ENCODE data around the gene RASGRF1.

RASGRF1 gene

DNA sequence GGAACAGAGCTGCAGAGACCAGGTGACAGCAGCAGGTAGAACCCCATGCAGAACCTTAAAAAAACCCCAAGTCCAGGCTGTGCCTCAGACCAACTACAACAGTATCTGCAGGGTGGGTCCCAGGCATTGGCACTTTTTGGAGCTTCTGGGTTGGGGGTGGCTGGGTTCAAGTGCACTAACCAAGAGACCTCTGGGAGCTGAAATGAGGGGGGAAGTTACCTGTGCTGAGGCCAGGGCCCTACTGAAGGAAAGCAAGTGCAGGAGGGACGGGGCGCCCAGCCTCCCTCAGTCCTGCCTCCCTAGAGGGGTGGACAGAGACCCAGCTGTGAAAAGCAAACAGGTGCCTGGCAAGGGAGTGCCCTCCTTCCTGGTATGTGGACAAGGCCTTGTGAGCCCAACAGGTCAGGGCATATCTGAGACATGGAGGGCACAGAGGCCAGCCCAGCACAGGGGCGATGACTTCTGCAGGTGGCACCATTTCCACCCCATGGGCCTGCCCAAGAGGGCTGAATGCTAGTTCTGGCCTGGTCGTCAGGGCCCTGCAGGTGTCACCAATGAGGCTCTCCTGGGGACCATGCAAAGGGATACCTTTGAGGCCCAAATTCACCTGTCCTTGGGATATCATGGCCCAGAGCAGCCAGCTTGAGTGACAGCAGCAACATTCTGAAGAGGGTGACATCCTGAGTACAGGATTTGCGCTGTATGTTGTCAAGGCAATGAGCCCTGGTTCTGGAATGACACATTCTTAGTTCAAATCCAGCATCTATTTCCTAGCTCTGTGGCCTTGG, 164.4 kb downstream of the RASGRF1 start:
- no peak for DNase-seq

DNA sequence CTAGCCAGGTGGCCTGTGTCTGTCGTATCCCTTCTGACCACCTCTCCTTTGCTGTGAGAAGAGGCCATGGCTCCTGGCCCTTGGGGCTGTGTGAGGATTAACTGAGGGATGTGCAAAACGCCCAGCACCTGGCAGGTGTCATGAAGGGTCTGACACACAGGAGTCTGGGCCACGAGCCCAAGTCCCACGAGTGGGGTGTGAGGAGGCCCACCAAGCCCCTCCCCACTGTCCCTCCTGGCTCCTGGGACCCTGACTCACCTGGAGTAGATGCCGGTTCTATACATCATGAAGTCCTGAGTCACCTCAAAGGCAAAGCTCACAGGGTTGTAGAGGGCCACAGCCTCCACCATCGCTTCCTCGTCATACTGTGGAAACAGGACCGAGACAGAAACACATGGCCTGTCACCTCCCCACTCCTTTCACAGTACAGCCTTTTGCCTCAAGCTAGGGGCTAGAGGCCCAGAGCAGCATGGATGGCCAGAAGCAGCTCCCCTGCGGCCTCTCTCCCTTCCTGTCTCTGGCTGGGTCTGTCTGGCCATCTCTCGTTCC, 165.4 kb downstream of the RASGRF1 start:
- DNase-seq, result no peak

DNA sequence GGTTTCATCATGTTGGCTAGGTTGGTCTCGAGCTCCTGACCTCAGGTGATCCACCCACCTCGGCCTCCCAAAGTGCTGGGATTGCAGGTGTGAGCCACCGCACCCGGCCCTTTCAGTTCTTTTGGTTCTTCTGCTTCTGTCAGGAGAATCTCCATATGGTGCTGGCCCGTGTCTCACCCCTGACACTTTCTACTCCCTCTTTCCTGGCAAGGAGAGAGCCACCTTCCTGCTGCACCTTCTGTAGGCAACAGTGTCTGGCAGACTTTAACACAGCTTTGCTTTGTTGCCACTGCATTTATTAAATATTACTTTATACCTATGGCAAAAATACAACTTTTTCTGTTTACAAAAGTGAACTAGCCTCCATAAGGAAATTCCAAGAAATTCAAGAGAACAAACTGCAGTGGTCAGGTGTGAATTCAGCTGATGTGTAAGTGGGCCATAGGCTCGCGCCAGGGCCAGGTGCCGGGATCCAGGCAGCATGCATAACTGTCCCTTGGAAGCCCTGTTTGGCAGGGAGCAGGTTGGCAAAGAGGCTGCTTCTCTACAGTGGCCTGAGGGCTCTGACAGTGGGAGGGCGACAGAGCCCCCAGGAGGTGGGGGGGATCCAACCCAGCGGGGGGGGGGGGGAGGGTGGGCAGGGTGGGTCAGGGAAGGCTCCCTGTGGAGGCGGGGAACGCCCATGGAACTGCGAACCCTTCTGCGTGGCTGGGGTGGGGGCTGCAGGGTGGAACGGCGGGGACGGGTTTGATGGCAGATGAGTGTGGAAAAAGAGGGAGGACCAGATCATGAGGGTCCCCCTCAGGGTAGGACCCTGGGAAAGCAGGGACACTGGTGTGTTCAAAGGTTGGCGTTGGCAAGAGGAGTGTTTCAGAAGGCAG, 166.9 kb downstream of the RASGRF1 start:
- no peak for DNase-seq

DNA sequence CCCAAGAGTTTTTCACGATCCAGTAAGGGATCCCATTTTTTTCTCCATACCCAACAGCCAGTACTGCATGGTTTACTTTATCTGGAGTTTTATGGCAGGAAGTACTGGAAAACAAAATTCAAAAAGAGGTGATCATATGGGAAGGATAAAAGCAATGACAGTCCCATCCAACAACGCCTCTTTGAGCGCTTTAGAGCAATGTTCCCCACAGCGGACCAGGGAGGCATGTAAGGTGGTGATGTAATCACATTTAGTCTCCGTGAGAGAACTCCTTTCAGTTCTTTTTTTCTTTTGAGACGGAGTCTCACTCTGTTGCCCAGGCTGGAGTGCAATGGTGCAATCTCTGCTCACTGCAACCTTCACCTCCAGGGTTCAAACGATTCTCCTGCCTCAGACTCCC, 167.6 kb downstream of the RASGRF1 start:
- DNase-seq, result no peak

DNA sequence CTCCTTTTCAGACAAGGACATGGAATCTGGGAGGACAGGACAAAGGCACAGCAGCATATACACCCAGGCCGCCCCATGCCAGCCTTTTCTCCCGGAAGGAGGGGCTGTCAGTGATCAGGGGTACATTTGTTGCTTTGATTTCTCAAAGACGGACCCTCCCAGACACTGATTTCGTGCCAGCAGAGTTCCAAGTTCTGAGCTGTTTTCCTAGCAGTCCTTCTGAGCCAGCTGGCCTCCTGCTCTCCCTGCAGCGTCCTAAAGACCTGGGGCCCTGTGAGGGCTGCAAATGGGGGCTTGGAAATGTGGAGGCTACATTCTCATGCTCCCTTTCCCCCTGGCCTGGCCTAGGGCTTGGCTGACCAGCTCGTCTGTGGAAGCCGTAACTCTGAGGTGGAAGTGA, 168.1 kb downstream of the RASGRF1 start:
- DNase-seq, result no peak

DNA sequence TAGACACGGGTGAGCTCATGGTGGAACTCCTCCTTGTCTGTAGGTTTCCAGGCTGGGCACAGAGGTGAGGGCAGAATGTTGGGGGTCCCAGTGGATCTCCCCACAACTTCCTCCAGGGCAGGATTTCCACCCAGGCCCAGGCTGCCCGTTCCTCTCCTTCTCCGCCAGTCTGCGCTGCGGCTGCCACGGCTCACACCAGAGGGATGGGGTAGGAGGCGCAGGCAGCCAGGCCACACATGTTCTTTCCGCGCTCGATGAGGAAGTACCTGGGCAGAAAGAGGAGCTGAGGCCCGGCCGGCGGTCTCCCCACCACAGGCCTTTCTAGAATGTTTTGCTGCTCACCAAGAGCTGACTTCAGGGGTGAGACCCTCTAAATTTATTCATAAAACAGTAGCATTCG, 168.6 kb downstream of the RASGRF1 start:
- no peak for DNase-seq

DNA sequence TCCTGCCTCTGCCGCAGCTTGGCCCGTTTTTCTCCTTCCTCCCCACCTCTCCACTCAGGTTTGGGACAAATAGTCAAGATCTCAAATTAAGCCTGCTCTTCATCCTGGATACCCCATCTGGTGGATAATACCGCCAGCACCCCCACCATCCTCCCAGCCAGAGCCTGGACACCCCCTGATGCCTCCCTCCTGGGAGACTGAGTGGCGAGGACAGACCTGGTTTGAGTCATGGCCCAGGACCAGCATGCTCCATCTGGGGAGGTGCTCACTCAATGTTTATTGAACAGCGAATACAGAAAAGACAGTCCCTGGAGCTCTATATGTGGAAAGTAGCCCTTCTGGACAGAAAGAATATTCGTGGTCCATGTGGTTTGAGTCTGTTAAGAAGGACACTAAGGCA, 169.1 kb downstream of the RASGRF1 start:
- DNase-seq, result no peak

DNA sequence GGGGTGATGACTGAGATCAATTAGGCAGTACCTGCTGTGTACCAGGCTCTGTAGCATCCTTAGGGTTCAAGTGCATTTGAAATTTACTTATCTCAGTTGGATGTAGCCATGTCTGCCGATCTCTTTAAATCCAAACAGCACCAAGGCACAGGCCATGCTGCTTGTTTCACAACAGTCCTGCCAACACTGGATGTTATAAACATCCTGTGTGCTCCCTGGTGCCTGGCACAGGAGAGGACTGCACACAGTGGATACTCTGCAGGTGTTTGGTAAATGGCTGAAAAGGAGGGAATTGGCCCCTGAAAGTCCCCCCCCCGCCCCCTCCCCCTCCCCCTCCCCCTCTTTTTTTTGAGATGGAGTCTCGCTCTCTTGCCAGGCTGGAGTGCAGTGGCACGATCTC, 172.7 kb downstream of the RASGRF1 start:
- no peak for DNase-seq

DNA sequence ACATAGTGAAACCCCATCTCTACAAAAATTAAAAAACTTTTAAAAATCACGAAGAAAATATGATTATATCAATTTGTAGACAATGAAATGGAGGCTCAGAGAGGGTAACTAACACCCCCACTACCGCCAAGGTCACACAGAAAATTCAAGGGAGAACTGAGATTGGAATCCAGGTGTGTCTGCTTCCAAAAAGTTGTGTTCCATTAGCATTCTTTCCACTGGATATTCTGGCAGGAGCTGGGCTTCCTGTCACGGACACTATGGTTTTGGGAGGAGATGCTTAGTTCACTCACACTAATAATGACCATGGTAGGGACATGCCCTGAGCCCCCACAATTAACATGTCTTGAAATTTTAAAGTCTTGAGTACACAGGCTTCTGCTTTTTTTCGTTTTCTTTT, 174.5 kb downstream of the RASGRF1 start:
- no peak for DNase-seq

DNA sequence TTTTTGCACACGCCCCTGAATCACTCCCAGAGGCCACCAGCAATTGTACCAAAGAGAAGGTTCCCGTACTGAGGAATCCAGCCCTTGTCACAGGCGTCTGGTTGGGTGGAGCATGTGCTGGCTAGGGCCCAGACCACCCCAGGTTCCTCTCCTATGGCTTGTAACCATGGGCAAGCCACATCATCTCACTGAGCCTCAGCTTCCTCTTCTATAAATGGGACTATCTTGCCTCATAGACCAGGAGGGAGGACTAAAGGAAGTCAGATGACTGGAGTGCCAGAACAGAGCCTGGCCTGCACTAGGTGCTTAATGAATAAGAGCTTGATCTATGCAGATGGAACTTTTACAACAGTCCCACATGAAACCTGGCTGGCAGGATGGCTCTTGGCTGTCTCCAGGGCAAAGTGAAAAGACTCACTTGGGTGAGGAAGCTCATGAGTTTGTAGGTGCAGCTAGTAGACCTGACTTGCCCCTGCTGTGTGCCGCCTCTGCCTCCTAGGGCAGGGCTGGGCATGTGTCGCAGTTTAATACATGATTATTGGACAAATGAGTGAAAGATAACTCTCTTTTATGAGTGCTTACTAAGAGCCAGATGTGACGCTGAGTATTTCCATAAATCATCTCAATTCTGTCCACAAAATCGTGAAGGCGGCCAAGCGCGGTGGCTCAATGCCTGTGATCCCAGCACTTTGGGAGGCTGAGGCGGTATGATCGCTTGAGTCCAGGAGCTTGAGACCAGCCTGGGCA, 175.1 kb downstream of the RASGRF1 start:
- DNase-seq, result no peak

DNA sequence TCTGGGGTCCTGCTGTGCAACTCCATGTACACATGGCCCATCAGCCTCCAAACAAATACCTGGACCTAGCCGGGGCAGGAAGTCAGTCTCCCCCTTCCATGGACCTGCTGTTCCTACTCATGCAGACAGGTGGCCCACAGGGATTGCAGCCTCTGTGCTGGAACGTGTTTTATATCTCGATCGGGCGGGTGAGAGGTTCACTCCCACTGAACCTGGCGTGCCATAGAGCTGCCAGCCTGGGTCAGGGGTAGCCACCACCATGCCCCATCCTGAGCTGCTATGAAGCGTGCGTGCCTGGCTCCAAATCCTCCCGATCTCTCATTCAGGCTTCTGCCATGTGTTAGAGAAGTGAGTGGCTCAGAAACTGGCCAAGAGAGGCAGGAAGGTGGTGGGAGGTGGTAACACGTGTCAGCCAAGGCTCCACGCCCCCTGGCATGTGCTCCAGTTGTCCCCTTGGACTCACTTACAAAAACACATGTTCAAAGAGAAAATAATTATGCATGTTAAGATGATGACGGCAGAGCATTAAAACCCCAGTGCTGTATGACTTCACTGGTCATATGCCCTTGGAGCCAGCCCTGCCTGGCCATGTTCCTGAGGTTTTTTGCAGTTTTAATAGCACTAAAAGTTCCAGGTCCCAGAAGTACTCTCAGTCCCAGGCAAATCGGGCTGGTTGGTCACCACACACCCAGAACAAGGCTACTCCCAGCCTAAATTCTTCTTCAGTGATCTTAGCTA, 176.4 kb downstream of the RASGRF1 start:
- no peak for DNase-seq

DNA sequence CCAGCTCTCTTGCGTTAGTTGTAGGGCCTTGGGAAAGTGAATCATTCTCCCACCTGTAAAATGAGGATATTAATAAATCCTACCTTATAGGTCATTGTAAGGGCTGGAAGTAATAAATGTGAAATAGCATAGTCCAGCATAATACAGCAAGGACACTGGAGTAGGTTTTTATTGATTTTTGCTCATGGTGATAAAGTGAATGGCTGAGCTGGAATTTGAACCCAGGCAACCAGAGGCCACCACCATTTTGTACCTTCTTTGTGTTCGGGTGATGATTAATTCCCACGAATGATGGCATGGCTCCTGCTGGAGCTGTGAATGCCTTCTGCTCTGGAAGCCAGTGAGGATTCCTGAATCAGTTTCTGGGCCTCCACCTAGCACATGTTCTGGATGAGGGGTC, 177.6 kb downstream of the RASGRF1 start:
- DNase-seq, result no peak

DNA sequence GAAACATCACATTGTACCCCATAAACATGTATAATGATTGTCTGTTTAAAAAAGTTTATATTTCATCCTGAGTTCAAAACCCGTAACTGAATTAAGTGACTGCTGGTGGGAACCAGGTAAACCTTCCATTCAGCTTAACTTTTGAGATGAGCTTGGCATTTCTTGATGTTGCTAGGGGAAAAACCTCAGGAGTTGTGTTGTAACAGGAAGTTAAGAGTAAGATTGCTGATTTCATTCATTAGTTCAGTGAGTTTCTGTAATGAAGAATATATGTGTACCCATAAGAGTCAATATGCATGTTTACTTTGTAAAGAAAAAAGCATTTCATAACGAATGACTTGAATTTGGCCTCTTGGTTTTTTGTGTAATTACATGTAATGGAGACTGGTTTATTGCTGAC, 178.3 kb downstream of the RASGRF1 start:
- DNase-seq, result no peak

DNA sequence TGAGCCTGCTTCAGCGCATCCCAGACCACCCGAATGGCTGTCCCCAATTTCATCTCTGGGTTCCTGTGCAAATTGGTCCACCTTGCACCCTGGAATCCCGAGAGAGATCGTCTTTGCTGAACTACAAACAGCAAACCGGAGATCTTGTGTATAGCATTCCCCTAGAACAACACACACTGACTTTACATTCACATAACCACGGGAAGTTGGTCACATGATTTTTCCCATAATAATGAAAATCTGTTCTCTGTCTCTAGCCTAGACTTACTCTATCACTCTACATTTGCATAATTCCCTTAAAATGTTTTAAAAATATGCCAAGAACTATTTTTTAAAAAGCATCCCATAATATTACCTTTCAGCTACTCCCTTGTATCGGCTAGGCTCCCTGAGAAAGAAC, 180.3 kb downstream of the RASGRF1 start:
- DNase-seq, result no peak

Data from activated gamma-delta T cell treated with Interleukin-2 at 50 U/mL for 16 hours (primary cell).